ENCODE data around the gene NEAT1. TPM values are rescaled to one million over a fixed set of nuclear protein-coding genes. Genes with fewer than 3 reads are reported as not detected.

Gene NEAT1
- total and polyA plus RNA-seq, 2 experiments from 2014 or later, result 5.3 to 7.2 TPM

- no peak for TF ChIP-seq ZNF462 (CRISPR knock-in tag; IDR thresholded peaks at IDR 0.05)
These were observed 15.0 kb downstream of the NEAT1 start (continued) for GRCh38 chr11:65437436-65438227.

- Mint-ChIP-seq H3K27me3 (ENCODE audit: insufficient read depth, low read depth, poor library complexity) (peaks cover 8% of the 10 kb centered on the region), H3K4me1 (peaks cover 2% of the 10 kb centered on the region; the same call in 2 of the 3 replicates), H3K36me3 (ENCODE audit: low read depth) (no peaks in the 10 kb centered on the region), H3K9me3 (no peaks in the 10 kb centered on the region), H3K27ac (no peak overlapping the region), H3K4me3 (no peak overlapping the region)
- DNase-seq (ENCODE audit: low spot score), result no peak
- Histone ChIP-seq H3K36me3 (ENCODE audit: insufficient read depth) (no peaks in the 10 kb centered on the region), H3K9me2 (ENCODE audit: insufficient read depth) (no peaks in the 10 kb centered on the region), H3F3A (replicated peaks; ENCODE audit: low read depth) (0 out of 2 replicates have a peak, but pooled peaks cover 3% of the 10 kb centered on the region), H3K27ac (ENCODE audit: low read depth) (no peak overlapping the region), H3K4me3 (no peak overlapping the region), H3K4me2 (no peak overlapping the region), H4K20me1 (replicated peaks; ENCODE audit: insufficient read depth) (no peaks in the 10 kb centered on the region; the same call in 1 of the 2 replicates), H3K79me2 (replicated peaks; ENCODE audit: insufficient read depth) (no peaks in the 10 kb centered on the region), H3K4me1 (ENCODE audit: insufficient read depth) (no peaks in the 10 kb centered on the region), H2AFZ (no peak overlapping the region), H3K27me3 (ENCODE audit: insufficient read depth) (no peaks in the 10 kb centered on the region)
- TF ChIP-seq ZNF331 (CRISPR knock-in tag; IDR thresholded peaks at IDR 0.05; ENCODE audit: low read depth) (no peak), EZH2 (IDR thresholded peaks at IDR 0.05; ENCODE audit: low read depth, unreplicated experiment) (no peak), CREB1 (CRISPR knock-in tag; IDR thresholded peaks at IDR 0.05; ENCODE audit: low read depth) (no peak), EZH2phosphoT487 (IDR thresholded peaks at IDR 0.05; ENCODE audit: unreplicated experiment) (no peak)
- ATAC-seq, result no peak
These were observed 15.9 kb downstream of the NEAT1 start for GRCh38 chr11:65438257-65439151.

Measured in GM23338 (cell line).